Esophagus muscularis mucosa (tissue), 4 donors: ENCODE data around the gene FGF12.

Source experiments
- CTCF ChIP-seq, 3 experiments: fragments of 200-600 bp in 2 of 3; fragments of 450-650 bp in 1 of 3; sonication (generic) in 2 of 3; IDR thresholded peaks; one replicate each; pipeline ENCODE4 v1.5.1; 2017 to 2019; ENCODE audit warnings: antibody characterized with exemption in 3 of 3, mild to moderate bottlenecking in 2 of 3, moderate library complexity in 1 of 3
- EP300 ChIP-seq: sonication (generic); formaldehyde crosslinking; IDR thresholded peaks from one replicate; pipeline ENCODE4 v1.6.1; 2017; ENCODE audit warnings: antibody characterized with exemption
- POLR2A ChIP-seq: fragments of 450-650 bp; IDR thresholded peaks from one replicate; pipeline ENCODE4 v1.6.1; 2017; ENCODE audit warnings: antibody characterized with exemption, moderate library complexity, mild to moderate bottlenecking, low read depth
- POLR2AphosphoS5 ChIP-seq, 2 donors: sonication (generic); formaldehyde crosslinking; IDR thresholded peaks; one replicate each; pipeline ENCODE4 v1.6.1; 2017; ENCODE audit warnings: antibody characterized with exemption in 2 of 2

DNA sequence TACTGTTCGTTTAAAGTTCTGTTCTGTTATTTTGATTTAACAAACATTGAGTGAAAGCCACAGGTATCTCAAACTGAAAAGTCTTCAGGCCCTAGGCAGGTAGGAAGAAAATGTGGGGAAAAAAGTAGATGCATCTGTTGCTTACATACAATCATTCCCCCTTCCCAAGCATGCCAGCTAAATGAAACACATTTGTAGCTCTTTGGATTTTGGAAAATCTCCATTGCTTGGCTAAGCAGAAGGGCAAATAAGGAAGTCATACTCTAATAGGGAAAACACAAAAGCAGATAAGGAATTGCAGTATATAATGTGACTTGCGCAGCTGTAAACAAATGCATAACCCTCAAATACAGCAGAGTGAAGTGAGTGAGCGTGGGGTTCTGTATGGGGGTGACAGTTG is 375.9 kb downstream of the FGF12 start:
- TF ChIP-seq POLR2A: no peak
- TF ChIP-seq CTCF (IDR thresholded peaks at IDR 0.05): no peak
- TF ChIP-seq POLR2AphosphoS5 (IDR thresholded peaks at IDR 0.05): no peak
- TF ChIP-seq EP300: no peak
